Measurements from ENCODE around the gene CYFIP1.

DNA sequence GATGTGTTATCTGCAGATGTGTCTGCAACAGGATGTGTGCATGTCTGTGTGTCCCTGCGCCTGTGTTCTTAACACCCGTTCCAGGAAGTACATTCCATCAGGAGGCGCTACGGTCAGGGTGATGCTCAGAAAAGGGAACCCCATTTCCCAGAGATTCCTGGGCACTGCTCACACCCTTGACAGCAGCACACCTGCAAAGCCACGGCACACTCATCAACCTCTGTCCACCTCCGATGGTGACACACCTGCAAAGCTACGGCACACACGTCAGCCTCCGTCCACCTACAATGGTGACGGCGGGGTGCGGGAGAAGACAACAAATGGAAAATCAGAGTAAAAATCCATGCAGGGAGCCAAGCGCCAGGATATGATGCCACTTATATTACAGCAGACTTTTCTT lies 86.3 kb downstream of the CYFIP1 start:
- TF ChIP-seq, protein P1, sequence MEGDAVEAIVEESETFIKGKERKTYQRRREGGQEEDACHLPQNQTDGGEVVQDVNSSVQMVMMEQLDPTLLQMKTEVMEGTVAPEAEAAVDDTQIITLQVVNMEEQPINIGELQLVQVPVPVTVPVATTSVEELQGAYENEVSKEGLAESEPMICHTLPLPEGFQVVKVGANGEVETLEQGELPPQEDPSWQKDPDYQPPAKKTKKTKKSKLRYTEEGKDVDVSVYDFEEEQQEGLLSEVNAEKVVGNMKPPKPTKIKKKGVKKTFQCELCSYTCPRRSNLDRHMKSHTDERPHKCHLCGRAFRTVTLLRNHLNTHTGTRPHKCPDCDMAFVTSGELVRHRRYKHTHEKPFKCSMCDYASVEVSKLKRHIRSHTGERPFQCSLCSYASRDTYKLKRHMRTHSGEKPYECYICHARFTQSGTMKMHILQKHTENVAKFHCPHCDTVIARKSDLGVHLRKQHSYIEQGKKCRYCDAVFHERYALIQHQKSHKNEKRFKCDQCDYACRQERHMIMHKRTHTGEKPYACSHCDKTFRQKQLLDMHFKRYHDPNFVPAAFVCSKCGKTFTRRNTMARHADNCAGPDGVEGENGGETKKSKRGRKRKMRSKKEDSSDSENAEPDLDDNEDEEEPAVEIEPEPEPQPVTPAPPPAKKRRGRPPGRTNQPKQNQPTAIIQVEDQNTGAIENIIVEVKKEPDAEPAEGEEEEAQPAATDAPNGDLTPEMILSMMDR (IDR thresholded peaks at IDR 0.05) = no peak
- no peak for TF ChIP-seq ZFX (IDR thresholded peaks at IDR 0.05; ENCODE audit: borderline replicate concordance)

Measured in 22Rv1 (cell line).